Coronary artery (tissue), 2 donors: ENCODE measurements around the gene CHD9.

ENCODE experiments used
- DNase-seq: peaks from one replicate; pipeline ENCODE4 v3.0.0-alpha.2; 2017; ENCODE audit warnings: low spot score
- H3K27ac ChIP-seq, 2 donors: fragments of 200-600 bp; sonication (generic); one replicate each; pipeline ENCODE4 v1.5.1; 2016 to 2019
- H3K4me3 ChIP-seq: fragments of 200-600 bp; sonication (generic); 2 replicates; pipeline ENCODE4 v1.5.1; 2016; ENCODE audit warnings: mild to moderate bottlenecking, moderate library complexity
- TF ChIP-seq, protein P1 (sequence below): fragments of 200-600 bp; sonication (generic); IDR thresholded peaks from one replicate; pipeline ENCODE4 v1.5.1; 2019; ENCODE audit warnings: antibody characterized with exemption

CHD9 gene

DNA sequence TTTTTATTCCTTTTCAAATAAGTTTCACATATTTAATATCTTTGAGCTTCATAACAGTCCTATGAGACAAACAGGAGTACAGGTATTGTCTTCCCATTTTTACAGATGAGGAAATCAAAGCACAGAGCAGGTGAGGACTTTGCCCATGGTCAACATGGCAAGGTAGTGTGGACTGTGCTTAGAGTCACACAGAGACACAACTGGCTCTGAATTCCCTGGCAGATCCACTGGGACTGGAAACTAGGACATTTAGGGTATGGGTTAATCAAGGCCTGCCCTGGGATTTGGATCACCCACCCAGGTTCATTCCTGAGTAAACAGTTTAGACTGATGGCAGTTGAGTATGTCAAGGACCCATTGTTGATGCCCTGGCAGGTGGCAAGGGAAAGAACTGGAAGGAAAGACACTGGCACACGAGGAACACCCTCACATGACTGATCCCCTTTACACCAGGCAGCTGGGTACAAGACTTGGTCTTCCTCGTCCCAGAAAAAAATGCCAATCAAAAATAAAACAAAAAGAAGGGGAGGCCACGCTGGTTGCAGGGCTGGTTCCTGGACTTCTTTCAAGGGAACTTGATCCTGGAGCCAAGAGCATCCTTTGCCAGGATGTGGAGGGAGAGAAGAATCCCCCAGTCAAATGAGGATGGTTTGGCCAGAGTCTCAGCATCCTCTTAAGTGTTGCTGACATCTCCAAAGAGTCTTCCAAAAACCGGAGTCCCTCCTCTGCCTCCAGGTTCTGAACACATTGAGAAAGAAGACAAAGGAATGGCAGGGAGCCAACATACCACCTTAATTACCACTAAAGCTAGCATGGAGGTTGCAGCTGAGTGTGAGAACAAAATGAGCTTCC lies 34.9 kb downstream of the CHD9 start:
- Histone ChIP-seq H3K4me3 (peak overlapping the region; percentile 62), H3K27ac (peak overlapping the region; percentile 59 to 94)
- TF ChIP-seq, protein P1, sequence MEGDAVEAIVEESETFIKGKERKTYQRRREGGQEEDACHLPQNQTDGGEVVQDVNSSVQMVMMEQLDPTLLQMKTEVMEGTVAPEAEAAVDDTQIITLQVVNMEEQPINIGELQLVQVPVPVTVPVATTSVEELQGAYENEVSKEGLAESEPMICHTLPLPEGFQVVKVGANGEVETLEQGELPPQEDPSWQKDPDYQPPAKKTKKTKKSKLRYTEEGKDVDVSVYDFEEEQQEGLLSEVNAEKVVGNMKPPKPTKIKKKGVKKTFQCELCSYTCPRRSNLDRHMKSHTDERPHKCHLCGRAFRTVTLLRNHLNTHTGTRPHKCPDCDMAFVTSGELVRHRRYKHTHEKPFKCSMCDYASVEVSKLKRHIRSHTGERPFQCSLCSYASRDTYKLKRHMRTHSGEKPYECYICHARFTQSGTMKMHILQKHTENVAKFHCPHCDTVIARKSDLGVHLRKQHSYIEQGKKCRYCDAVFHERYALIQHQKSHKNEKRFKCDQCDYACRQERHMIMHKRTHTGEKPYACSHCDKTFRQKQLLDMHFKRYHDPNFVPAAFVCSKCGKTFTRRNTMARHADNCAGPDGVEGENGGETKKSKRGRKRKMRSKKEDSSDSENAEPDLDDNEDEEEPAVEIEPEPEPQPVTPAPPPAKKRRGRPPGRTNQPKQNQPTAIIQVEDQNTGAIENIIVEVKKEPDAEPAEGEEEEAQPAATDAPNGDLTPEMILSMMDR, result no peak
- no peak for DNase-seq

DNA sequence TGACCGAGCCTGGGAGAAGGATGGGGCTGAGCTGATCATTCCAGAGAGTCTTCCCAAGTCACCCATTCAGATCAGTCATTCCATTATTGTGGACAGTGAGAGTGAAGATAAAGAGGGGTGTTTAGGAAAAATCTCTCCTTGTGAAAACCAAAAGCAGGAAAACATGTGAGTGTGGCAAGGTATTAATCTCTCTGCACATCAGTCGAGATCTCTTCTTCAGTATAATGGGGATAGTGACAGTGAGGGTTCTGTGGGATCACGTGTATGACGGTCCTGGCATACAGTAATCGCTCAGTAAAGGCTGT lies 35.4 kb downstream of the CHD9 start:
- TF ChIP-seq, protein P1, result no peak
- DNase-seq, result no peak
- Histone ChIP-seq H3K27ac (peak overlapping the region; percentile 59 to 94), H3K4me3 (peak overlapping the region; percentile 62)

- Histone ChIP-seq H3K4me3 (peak overlapping the region; percentile 62), H3K27ac (peak overlapping the region; percentile 67 to 94)
- peak; percentile 99 for DNase-seq
- TF ChIP-seq, protein P1, result no peak
Measured at GRCh38 chr16:53090591-53091411, 36.0 kb downstream of the CHD9 start.

- TF ChIP-seq, protein P1, result no peak
- H3K27ac ChIP-seq, result peak overlapping the region; percentile 67 to 94
- peak; percentile 77 for DNase-seq
- peak overlapping the region; percentile 52 for H3K4me3 ChIP-seq
Measured at GRCh38 chr16:53091466-53092211, 36.8 kb downstream of the CHD9 start.

DNA sequence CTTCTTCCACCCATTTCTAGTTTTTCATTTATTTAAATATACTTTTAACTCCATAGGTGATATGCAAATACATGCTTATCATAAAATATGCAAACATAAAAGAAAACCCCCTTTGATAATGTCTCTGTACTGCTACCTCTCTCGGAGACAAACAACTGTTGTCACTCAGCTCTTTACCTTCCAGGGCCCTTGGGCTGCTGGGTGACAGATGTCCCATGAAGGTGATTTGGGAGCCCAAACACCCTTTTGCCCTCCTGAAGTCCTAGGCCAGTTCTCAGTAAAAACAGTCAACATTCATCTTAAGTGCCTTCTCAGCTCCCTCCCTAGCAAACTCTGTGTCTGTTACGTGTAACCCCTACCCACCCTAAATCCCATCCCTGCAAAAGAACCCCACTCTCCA lies 37.5 kb downstream of the CHD9 start:
- DNase-seq, result no peak
- no peak overlapping the region for H3K4me3 ChIP-seq
- H3K27ac ChIP-seq, result peak overlapping the region; percentile 67 to 94

GRCh38 chr16:53093162-53093744 lies 38.5 kb downstream of the CHD9 start:
- no peak for DNase-seq
- peak overlapping the region in 1 of 2 donors; percentile 80 for H3K27ac ChIP-seq
- TF ChIP-seq, protein P1, result no peak
- H3K4me3 ChIP-seq, result no peak overlapping the region

More for the DNA sequence above, 37.5 kb downstream of the CHD9 start:
- TF ChIP-seq, protein P1, result no peak
